ENCODE measurements around the gene CPNE2. TPM values are rescaled to one million over a fixed set of nuclear protein-coding genes. Genes with fewer than 3 reads are reported as not detected.
A peak's percentile ranks its signal among the peaks of the same experiment; 100 is the strongest.

CPNE2 gene
- total RNA-seq, 8 experiments from 2014 or later: 14.7 to 71.4 (median 19.1) TPM

GRCh38 chr16:57157533-57157932 lies 65.2 kb downstream of the CPNE2 start:
- H3K4me3 ChIP-seq: no peak overlapping the region
- peak in 3 of 8 experiments; percentile 75 to 78 (median 75) for ATAC-seq (replicated peaks in 6 of 8)
- 50 to 100% (median 95%) methylated on average over 1 of the region's 1 CpG; no CpG with 5 or more reads in 2 of the 10 experiments for WGBS, 10 experiments
- no peak overlapping the region for H3K27ac ChIP-seq
- no peaks in the 10 kb centered on the region for H3K4me1 ChIP-seq (replicated peaks in 1 of 2)
- in situ Hi-C loops (cut with MboI; ENCODE audit: low pct_unique_long_range_greater_than_20kb in 2 of 9, low sequenced_read_pairs in 9 of 9, unreplicated experiment in 9 of 9): loop anchor here in 1 of 9 experiments (25.0 kb wide), 1 partner anchor 295 kb away; the partner anchor contains the start of gene SLC12A3

GRCh38 chr16:57159447-57159846 lies 67.1 kb downstream of the CPNE2 start:
- no peak for ATAC-seq (replicated peaks in 6 of 8)
- H3K27ac ChIP-seq: no peak overlapping the region
- H3K4me3 ChIP-seq: no peak overlapping the region
- no peaks in the 10 kb centered on the region for H3K4me1 ChIP-seq (replicated peaks in 1 of 2)
- in situ Hi-C loops (cut with MboI; ENCODE audit: low pct_unique_long_range_greater_than_20kb in 2 of 9, low sequenced_read_pairs in 9 of 9, unreplicated experiment in 9 of 9): loop anchor here in 1 of 9 experiments (25.0 kb wide), 1 partner anchor 297 kb away; the partner anchor contains the start of gene SLC12A3
- WGBS, 10 experiments: 50 to 100% (median 91%) methylated on average over 1 to 4 of the region's 4 CpGs; no CpG with 5 or more reads in 3 of the 10 experiments

- in situ Hi-C loops (cut with MboI; ENCODE audit: low pct_unique_long_range_greater_than_20kb in 2 of 9, low sequenced_read_pairs in 9 of 9, unreplicated experiment in 9 of 9): loop anchor here in 1 of 9 experiments (10.0 to 25.0 kb wide), 2 partner anchors 89 to 302 kb away; partner anchors contain the start of gene SLC12A3
- no peak for ATAC-seq (replicated peaks in 6 of 8)
- Histone ChIP-seq H3K4me3 (no peak overlapping the region), H3K27ac (no peak overlapping the region), H3K4me1 (replicated peaks in 1 of 2) (peaks cover 0 to 4% of the 10 kb centered on the region in 2 donors)
- 60 to 100% (median 100%) methylated on average over 1 of the region's 1 CpG; no CpG with 5 or more reads in 3 of the 10 experiments for WGBS, 10 experiments
Observed at GRCh38 chr16:57163842-57164241, 71.5 kb downstream of the CPNE2 start.

GRCh38 chr16:57165483-57165882 lies 73.1 kb downstream of the CPNE2 start:
- whole genome bisulfite sequencing, 10 experiments: 40 to 100% (median 93%) methylated on average over 1 to 5 of the region's 5 CpGs; no CpG with 5 or more reads in 2 of the 10 experiments
- no peak overlapping the region for H3K27ac ChIP-seq
- in situ Hi-C loops (cut with MboI; ENCODE audit: low pct_unique_long_range_greater_than_20kb in 2 of 9, low sequenced_read_pairs in 9 of 9, unreplicated experiment in 9 of 9): loop anchor here in 1 of 9 experiments (10.0 to 25.0 kb wide), 2 partner anchors 91 to 303 kb away; partner anchors contain the start of gene SLC12A3
- H3K4me1 ChIP-seq (replicated peaks in 1 of 2): peaks cover 0 to 4% of the 10 kb centered on the region in 2 donors
- ATAC-seq (replicated peaks in 6 of 8): no peak
- no peak overlapping the region for H3K4me3 ChIP-seq

- H3K4me1 ChIP-seq (replicated peaks in 1 of 2): peaks cover 0 to 4% of the 10 kb centered on the region in 2 donors
- peak in 3 of 8 experiments; percentile 90 to 96 (median 90) for ATAC-seq (replicated peaks in 6 of 8)
- in situ Hi-C loops (cut with MboI; ENCODE audit: low pct_unique_long_range_greater_than_20kb in 2 of 9, low sequenced_read_pairs in 9 of 9, unreplicated experiment in 9 of 9): loop anchor here in 1 of 9 experiments (10.0 to 25.0 kb wide), 2 partner anchors 91 to 304 kb away; partner anchors contain the start of gene SLC12A3
- no peak overlapping the region for H3K4me3 ChIP-seq
- WGBS, 10 experiments: 14 to 100% (median 63%) methylated on average over 1 to 3 of the region's 3 CpGs; no CpG with 5 or more reads in 4 of the 10 experiments
- H3K27ac ChIP-seq: no peak overlapping the region
Observed at GRCh38 chr16:57165938-57166337, 73.6 kb downstream of the CPNE2 start.

- in situ Hi-C loops (cut with MboI; ENCODE audit: low pct_unique_long_range_greater_than_20kb in 2 of 9, low sequenced_read_pairs in 9 of 9, unreplicated experiment in 9 of 9): loop anchor here in 1 of 9 experiments (10.0 to 25.0 kb wide), 2 partner anchors 92 to 304 kb away; partner anchors contain the start of gene SLC12A3
- Histone ChIP-seq H3K4me3 (no peak overlapping the region), H3K27ac (no peak overlapping the region), H3K4me1 (replicated peaks in 1 of 2) (peaks cover 0 to 4% of the 10 kb centered on the region in 2 donors)
- ATAC-seq (replicated peaks in 6 of 8): no peak
Observed at GRCh38 chr16:57166451-57166850, 74.1 kb downstream of the CPNE2 start.

GRCh38 chr16:57166951-57167350 lies 74.6 kb downstream of the CPNE2 start:
- Histone ChIP-seq H3K27ac (no peak overlapping the region), H3K4me1 (replicated peaks in 1 of 2) (peaks cover 0 to 4% of the 10 kb centered on the region in 2 donors), H3K4me3 (no peak overlapping the region)
- WGBS, 10 experiments: 8 to 100% (median 93%) methylated on average over 1 to 7 of the region's 7 CpGs; no CpG with 5 or more reads in 2 of the 10 experiments
- in situ Hi-C loops (cut with MboI; ENCODE audit: low pct_unique_long_range_greater_than_20kb in 2 of 9, low sequenced_read_pairs in 9 of 9, unreplicated experiment in 9 of 9): loop anchor here in 1 of 9 experiments (10.0 to 25.0 kb wide), 2 partner anchors 92 to 305 kb away; partner anchors contain the start of gene SLC12A3
- ATAC-seq (replicated peaks in 6 of 8): peak in 1 of 8 experiments; percentile 26

- 50 to 92% (median 74%) methylated on average over 1 to 3 of the region's 3 CpGs; no CpG with 5 or more reads in 3 of the 10 experiments for WGBS, 10 experiments
- H3K27ac ChIP-seq: no peak overlapping the region
- no peak overlapping the region for H3K4me3 ChIP-seq
- H3K4me1 ChIP-seq (replicated peaks in 1 of 2): peaks cover 0 to 4% of the 10 kb centered on the region in 2 donors
- no peak for ATAC-seq (replicated peaks in 6 of 8)
- in situ Hi-C loops (cut with MboI; ENCODE audit: low pct_unique_long_range_greater_than_20kb in 2 of 9, low sequenced_read_pairs in 9 of 9, unreplicated experiment in 9 of 9): loop anchor here in 1 of 9 experiments (10.0 to 25.0 kb wide), 2 partner anchors 93 to 305 kb away; partner anchors contain the start of gene SLC12A3
Observed at GRCh38 chr16:57167538-57167937, 75.2 kb downstream of the CPNE2 start.

- 5 to 86% (median 20%) methylated on average over 1 to 4 of the region's 4 CpGs; no CpG with 5 or more reads in 2 of the 10 experiments for WGBS, 10 experiments
- H3K4me1 ChIP-seq (replicated peaks in 1 of 2): peaks cover 0 to 4% of the 10 kb centered on the region in 2 donors
- ATAC-seq (replicated peaks in 6 of 8): peak; percentile 41 to 82 (median 54)
- no peak overlapping the region for H3K4me3 ChIP-seq
- no peak overlapping the region for H3K27ac ChIP-seq
- in situ Hi-C loops (cut with MboI; ENCODE audit: low pct_unique_long_range_greater_than_20kb in 2 of 9, low sequenced_read_pairs in 9 of 9, unreplicated experiment in 9 of 9): loop anchor here in 1 of 9 experiments (10.0 to 25.0 kb wide), 2 partner anchors 93 to 306 kb away; partner anchors contain the start of gene SLC12A3
Observed at GRCh38 chr16:57167953-57168352, 75.6 kb downstream of the CPNE2 start.

GRCh38 chr16:57169327-57169726 lies 76.9 kb downstream of the CPNE2 start:
- in situ Hi-C loops (cut with MboI; ENCODE audit: low pct_unique_long_range_greater_than_20kb in 2 of 9, low sequenced_read_pairs in 9 of 9, unreplicated experiment in 9 of 9): loop anchor here in 1 of 9 experiments (10.0 to 25.0 kb wide), 2 partner anchors 95 to 307 kb away; partner anchors contain the start of gene SLC12A3
- ATAC-seq (replicated peaks in 6 of 8): peak in 2 of 8 experiments; percentile 13 to 19
- H3K4me3 ChIP-seq: no peak overlapping the region
- peaks cover 0 to 4% of the 10 kb centered on the region in 2 donors for H3K4me1 ChIP-seq (replicated peaks in 1 of 2)
- no peak overlapping the region for H3K27ac ChIP-seq

- H3K27ac ChIP-seq: no peak overlapping the region
- H3K4me1 ChIP-seq (replicated peaks in 1 of 2): peaks cover 0 to 1% of the 10 kb centered on the region in 2 donors
- no peak for ATAC-seq (replicated peaks in 6 of 8)
- in situ Hi-C loops (cut with MboI; ENCODE audit: low pct_unique_long_range_greater_than_20kb in 2 of 9, low sequenced_read_pairs in 9 of 9, unreplicated experiment in 9 of 9): loop anchor here in 2 of 9 experiments (10.0 to 25.0 kb wide), 2 partner anchors 88 to 311 kb away; partner anchors contain the start of gene SLC12A3 (in 1 of the 2)
- H3K4me3 ChIP-seq: no peak overlapping the region
- 0 to 100% (median 93%) methylated on average over 1 to 5 of the region's 5 CpGs; no CpG with 5 or more reads in 1 of the 10 experiments for WGBS, 10 experiments
Observed at GRCh38 chr16:57172721-57173290, 80.4 kb downstream of the CPNE2 start.

- no peak overlapping the region for H3K4me3 ChIP-seq
- ATAC-seq (replicated peaks in 6 of 8): no peak
- in situ Hi-C loops (cut with MboI; ENCODE audit: low pct_unique_long_range_greater_than_20kb in 2 of 9, low sequenced_read_pairs in 9 of 9, unreplicated experiment in 9 of 9): loop anchor here in 1 of 9 experiments (10.0 kb wide), 1 partner anchor 91 kb away; no protein-coding TSS in a partner anchor
- H3K27ac ChIP-seq: no peak overlapping the region
- WGBS, 10 experiments: 77 to 100% (median 93%) methylated on average over 1 to 5 of the region's 5 CpGs
- peaks cover 0 to 10% of the 10 kb centered on the region in 2 donors for H3K4me1 ChIP-seq (replicated peaks in 1 of 2)
Observed at GRCh38 chr16:57175896-57176295, 83.5 kb downstream of the CPNE2 start.

- Histone ChIP-seq H3K4me1 (replicated peaks in 1 of 2) (peaks cover 0 to 10% of the 10 kb centered on the region in 2 donors), H3K27ac (no peak overlapping the region), H3K4me3 (no peak overlapping the region)
- peak; percentile 16 to 96 (median 56) for ATAC-seq (replicated peaks in 6 of 8)
- WGBS, 10 experiments: 0 to 67% (median 50%) methylated on average over 1 to 3 of the region's 3 CpGs; no CpG with 5 or more reads in 1 of the 10 experiments
- in situ Hi-C loops (cut with MboI; ENCODE audit: low pct_unique_long_range_greater_than_20kb in 2 of 9, low sequenced_read_pairs in 9 of 9, unreplicated experiment in 9 of 9): loop anchor here in 1 of 9 experiments (10.0 kb wide), 1 partner anchor 93 kb away; no protein-coding TSS in a partner anchor
Observed at GRCh38 chr16:57178196-57178595, 85.8 kb downstream of the CPNE2 start.
